AG10803 (cell line): Measurements from ENCODE around the gene AOC3.

Experiments
- DNase-seq: peaks from one replicate; pipeline ENCODE4 v3.0.0; 2010; ENCODE audit warnings: low read depth
- H3K4me3 ChIP-seq: 2 replicates; pipeline ENCODE4 v1.5.1; 2011; ENCODE audit warnings: mild to moderate bottlenecking, low read length, control low read depth
- CTCF ChIP-seq: conservative IDR thresholded peaks from 2 replicates; pipeline ENCODE4 v1.5.1; 2011; ENCODE audit warnings: mild to moderate bottlenecking, low read length, control low read depth, inconsistent platforms

The AOC3 gene

GRCh38 chr17:42850954-42851353 is at the start of gene AOC3:
Gene AOC3 (plus strand): TSS chr17:42851199. CDS start chr17:42851344, 145 bp downstream.
- no peak for DNase-seq

GRCh38 chr17:42803074-42803883 is 47.7 kb upstream of the AOC3 start:
- H3K4me3 ChIP-seq, result no peak overlapping the region
- TF ChIP-seq CTCF, result no peak
- DNase-seq, result no peak

More at GRCh38 chr17:42850954-42851353, at the start of gene AOC3:
- TF ChIP-seq CTCF, result no peak
- H3K4me3 ChIP-seq, result no peak within 1 kb of the TSS

GRCh38 chr17:42804918-42805367 is 46.1 kb upstream of the AOC3 start:
- no peak for TF ChIP-seq CTCF
- no peak for DNase-seq

GRCh38 chr17:42806249-42806648 is 44.8 kb upstream of the AOC3 start:
- no peak for TF ChIP-seq CTCF
- no peak overlapping the region for H3K4me3 ChIP-seq
- DNase-seq, result no peak

More at GRCh38 chr17:42804918-42805367, 46.1 kb upstream of the AOC3 start:
- H3K4me3 ChIP-seq, result no peak overlapping the region

- no peak for TF ChIP-seq CTCF
- peak; percentile 92 for DNase-seq
- H3K4me3 ChIP-seq, result no peak overlapping the region
Observed at GRCh38 chr17:42809250-42809649, 41.7 kb upstream of the AOC3 start.

GRCh38 chr17:42814633-42815399 is 36.2 kb upstream of the AOC3 start:
- no peak overlapping the region; the same call in 1 of the 2 replicates for H3K4me3 ChIP-seq
- peak; percentile 95 for DNase-seq
- TF ChIP-seq CTCF, result no peak
